ENCODE data around the gene PDS5B.
A peak's percentile ranks its signal among the peaks of the same experiment; 100 is the strongest.

Gene PDS5B

GRCh38 chr13:32647926-32648325 is 61.7 kb downstream of the PDS5B start:
- H3K4me3 ChIP-seq (ENCODE audit: low read depth, low read length) = no peak overlapping the region
- no peak for DNase-seq (ENCODE audit: low read depth)
- no peak for TF ChIP-seq CTCF (conservative IDR thresholded peaks at IDR 0.05; ENCODE audit: low read depth, low read length)

GRCh38 chr13:32650705-32651311 is 64.6 kb downstream of the PDS5B start:
- DNase-seq (ENCODE audit: low read depth) = peak; percentile 87
- H3K4me3 ChIP-seq (ENCODE audit: low read depth, low read length) = no peak overlapping the region
- TF ChIP-seq CTCF (conservative IDR thresholded peaks at IDR 0.05; ENCODE audit: low read depth, low read length) = peak; percentile 87

- no peak for DNase-seq (ENCODE audit: low read depth)
- TF ChIP-seq CTCF (conservative IDR thresholded peaks at IDR 0.05; ENCODE audit: low read depth, low read length) = no peak
- no peak overlapping the region for H3K4me3 ChIP-seq (ENCODE audit: low read depth, low read length)
Observed at GRCh38 chr13:32657309-32657708, 71.1 kb downstream of the PDS5B start.

GRCh38 chr13:32659736-32660135 is 73.5 kb downstream of the PDS5B start:
- H3K4me3 ChIP-seq (ENCODE audit: low read depth, low read length) = no peak overlapping the region
- TF ChIP-seq CTCF (conservative IDR thresholded peaks at IDR 0.05; ENCODE audit: low read depth, low read length) = no peak
- DNase-seq (ENCODE audit: low read depth) = peak; percentile 47

GRCh38 chr13:32660227-32660626 is 74.0 kb downstream of the PDS5B start:
- no peak for DNase-seq (ENCODE audit: low read depth)
- no peak for TF ChIP-seq CTCF (conservative IDR thresholded peaks at IDR 0.05; ENCODE audit: low read depth, low read length)
- H3K4me3 ChIP-seq (ENCODE audit: low read depth, low read length) = no peak overlapping the region

GRCh38 chr13:32661685-32662084 is 75.4 kb downstream of the PDS5B start:
- TF ChIP-seq CTCF (conservative IDR thresholded peaks at IDR 0.05; ENCODE audit: low read depth, low read length) = no peak
- H3K4me3 ChIP-seq (ENCODE audit: low read depth, low read length) = no peak overlapping the region
- no peak for DNase-seq (ENCODE audit: low read depth)

- DNase-seq (ENCODE audit: low read depth) = no peak
- no peak overlapping the region for H3K4me3 ChIP-seq (ENCODE audit: low read depth, low read length)
- TF ChIP-seq CTCF (conservative IDR thresholded peaks at IDR 0.05; ENCODE audit: low read depth, low read length) = no peak
Observed at GRCh38 chr13:32663660-32664059, 77.4 kb downstream of the PDS5B start.
